Tibial artery (tissue), 4 donors: Measurements from ENCODE around the gene BRAT1.

ENCODE experiments used
- DNase-seq, 2 donors: peaks; one replicate each; pipeline ENCODE4 v3.0.0-alpha.2; 2019
- H3K27ac ChIP-seq, 2 donors: fragments of 200-600 bp; sonication (generic) in 1 of 2; 1 replicate in 1 of 2; 2 replicates in 1 of 2; pipeline ENCODE4 v1.5.1; 2018 to 2019; ENCODE audit warnings: mild to moderate bottlenecking in 1 of 2
- H3K27me3 ChIP-seq, 2 donors: fragments of 200-600 bp; sonication (generic) in 1 of 2; one replicate each; pipeline versions ENCODE4 v1.5.1 to v1.6.0; 2016 to 2019
- H3K36me3 ChIP-seq, 3 donors: fragments of 200-600 bp; sonication (generic) in 2 of 3; one replicate each; pipeline ENCODE4 v1.5.1; 2016 to 2019; ENCODE audit warnings: mild to moderate bottlenecking in 2 of 3
- H3K4me1 ChIP-seq, 4 donors: fragments of 200-600 bp; sonication (generic) in 2 of 4; 1 replicate in 3 of 4; 2 replicates in 1 of 4; pipeline ENCODE4 v1.5.1; 2016 to 2019
- H3K4me3 ChIP-seq, 2 donors: fragments of 200-600 bp; sonication (generic) in 1 of 2; 1 replicate in 1 of 2; 2 replicates in 1 of 2; pipeline ENCODE4 v1.5.1; 2018 to 2019; ENCODE audit warnings: mild to moderate bottlenecking in 2 of 2
- H3K9me3 ChIP-seq, 3 donors: fragments of 200-600 bp; sonication (generic) in 1 of 3; one replicate each; pipeline ENCODE4 v1.5.1; 2016 to 2019
- CTCF ChIP-seq, 2 experiments: fragments of 200-600 bp in 1 of 2; fragments of 450-650 bp in 1 of 2; IDR thresholded peaks; one replicate each; pipeline ENCODE4 v1.5.1; 2017 to 2019; ENCODE audit warnings: antibody characterized with exemption in 2 of 2, mild to moderate bottlenecking in 1 of 2, moderate library complexity in 1 of 2
- intact Hi-C: fragments of 100-400 bp; cut with DNase I; formaldehyde crosslinking; loops from one replicate; pipeline ENCODE4 v1.15.0; 2023; ENCODE audit warnings: low total_unique reads

The BRAT1 gene

GRCh38 chr7:2512179-2512661 is 43.1 kb downstream of the BRAT1 start:
- Histone ChIP-seq H3K27ac (no peak overlapping the region), H3K4me1 (peaks cover 0 to 25% (median 0%) of the 10 kb centered on the region in 4 donors), H3K36me3 (no peaks in the 10 kb centered on the region), H3K4me3 (no peak overlapping the region), H3K9me3 (no peaks in the 10 kb centered on the region), H3K27me3 (no peaks in the 10 kb centered on the region)
- intact Hi-C loops: no loop called here
- no peak for DNase-seq
- TF ChIP-seq CTCF (IDR thresholded peaks at IDR 0.05): no peak

GRCh38 chr7:2511769-2512168 is 43.6 kb downstream of the BRAT1 start:
- H3K4me1 ChIP-seq: peaks cover 0 to 25% (median 0%) of the 10 kb centered on the region in 4 donors
- H3K9me3 ChIP-seq: no peaks in the 10 kb centered on the region
- no peaks in the 10 kb centered on the region for H3K27me3 ChIP-seq
- no peak for DNase-seq
- intact Hi-C loops: no loop called here
- no peak overlapping the region for H3K27ac ChIP-seq
- no peaks in the 10 kb centered on the region for H3K36me3 ChIP-seq
- no peak for TF ChIP-seq CTCF (IDR thresholded peaks at IDR 0.05)
- no peak overlapping the region for H3K4me3 ChIP-seq

- H3K27me3 ChIP-seq: no peaks in the 10 kb centered on the region
- H3K4me3 ChIP-seq: no peak overlapping the region
- no peaks in the 10 kb centered on the region for H3K36me3 ChIP-seq
- H3K27ac ChIP-seq: no peak overlapping the region
- peaks cover 0 to 25% (median 0%) of the 10 kb centered on the region in 4 donors for H3K4me1 ChIP-seq
- intact Hi-C loops: no loop called here
- no peaks in the 10 kb centered on the region for H3K9me3 ChIP-seq
- TF ChIP-seq CTCF (IDR thresholded peaks at IDR 0.05): no peak
- DNase-seq: no peak
These were observed 44.2 kb downstream of the BRAT1 start for GRCh38 chr7:2510909-2511768.

- Histone ChIP-seq H3K36me3 (no peaks in the 10 kb centered on the region), H3K9me3 (no peaks in the 10 kb centered on the region), H3K4me3 (no peak overlapping the region), H3K27me3 (no peaks in the 10 kb centered on the region), H3K4me1 (peaks cover 0 to 25% (median 0%) of the 10 kb centered on the region in 4 donors), H3K27ac (no peak overlapping the region)
- intact Hi-C loops: no loop called here
- no peak for TF ChIP-seq CTCF (IDR thresholded peaks at IDR 0.05)
- DNase-seq: no peak
These were observed 45.1 kb downstream of the BRAT1 start for GRCh38 chr7:2510130-2510776.

GRCh38 chr7:2509298-2509906 is 45.9 kb downstream of the BRAT1 start:
- intact Hi-C loops: no loop called here
- Histone ChIP-seq H3K27ac (no peak overlapping the region), H3K4me1 (peaks cover 0 to 25% (median 0%) of the 10 kb centered on the region in 4 donors), H3K36me3 (no peaks in the 10 kb centered on the region), H3K4me3 (no peak overlapping the region), H3K27me3 (no peaks in the 10 kb centered on the region), H3K9me3 (no peaks in the 10 kb centered on the region)
- DNase-seq: no peak
- no peak for TF ChIP-seq CTCF (IDR thresholded peaks at IDR 0.05)
